ENCODE data around the gene ZFP36L2. TPM values are rescaled to one million over a fixed set of nuclear protein-coding genes. Genes with fewer than 3 reads are reported as not detected.
A peak's percentile ranks its signal among the peaks of the same experiment; 100 is the strongest.

The ZFP36L2 gene, protein sequence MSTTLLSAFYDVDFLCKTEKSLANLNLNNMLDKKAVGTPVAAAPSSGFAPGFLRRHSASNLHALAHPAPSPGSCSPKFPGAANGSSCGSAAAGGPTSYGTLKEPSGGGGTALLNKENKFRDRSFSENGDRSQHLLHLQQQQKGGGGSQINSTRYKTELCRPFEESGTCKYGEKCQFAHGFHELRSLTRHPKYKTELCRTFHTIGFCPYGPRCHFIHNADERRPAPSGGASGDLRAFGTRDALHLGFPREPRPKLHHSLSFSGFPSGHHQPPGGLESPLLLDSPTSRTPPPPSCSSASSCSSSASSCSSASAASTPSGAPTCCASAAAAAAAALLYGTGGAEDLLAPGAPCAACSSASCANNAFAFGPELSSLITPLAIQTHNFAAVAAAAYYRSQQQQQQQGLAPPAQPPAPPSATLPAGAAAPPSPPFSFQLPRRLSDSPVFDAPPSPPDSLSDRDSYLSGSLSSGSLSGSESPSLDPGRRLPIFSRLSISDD
- 100 to 1,000 TPM in 3 of 12 donors, 10 to 100 TPM in 9; 47.8 to 171 (median 61.6) TPM for polyA plus RNA-seq (ENCODE audit: insufficient read length in 12 of 12)
- long read RNA-seq, donor 1, transcript ZFP36L2-201 (2 exons, 3,696 nt) = major isoform, 193 of 204 reads
- long read RNA-seq, donor 1, partial matches to known transcripts = 0 of 204 reads
- long read RNA-seq, donor 1, other reads (novel, unspliced or antisense) = 11 of 204 reads
- long read RNA-seq, donor 2, transcript ZFP36L2-201 (2 exons, 3,696 nt) = major isoform, 37 of 37 reads
- long read RNA-seq, donor 2, partial matches to known transcripts = 0 of 37 reads
- long read RNA-seq, donor 2, other reads (novel, unspliced or antisense) = 0 of 37 reads
- long read RNA-seq, donor 3, transcript ZFP36L2-201 (2 exons, 3,696 nt) = major isoform, 14 of 14 reads
- long read RNA-seq, donor 3, partial matches to known transcripts = 0 of 14 reads
- long read RNA-seq, donor 3, other reads (novel, unspliced or antisense) = 0 of 14 reads
- long read RNA-seq, donor 4, transcript ZFP36L2-201 (2 exons, 3,696 nt) = major isoform, 12 of 12 reads
- long read RNA-seq, donor 4, partial matches to known transcripts = 0 of 12 reads
- long read RNA-seq, donor 4, other reads (novel, unspliced or antisense) = 0 of 12 reads
- long read RNA-seq, donor 5, transcript ZFP36L2-201 (2 exons, 3,696 nt) = major isoform, 41 of 47 reads
- long read RNA-seq, donor 5, partial matches to known transcripts = 0 of 47 reads
- long read RNA-seq, donor 5, other reads (novel, unspliced or antisense) = 6 of 47 reads
- long read RNA-seq, donor 6, transcript ZFP36L2-201 (2 exons, 3,696 nt) = major isoform, 24 of 24 reads
- long read RNA-seq, donor 6, partial matches to known transcripts = 0 of 24 reads
- long read RNA-seq, donor 6, other reads (novel, unspliced or antisense) = 0 of 24 reads
- long read RNA-seq, donor 7, transcript ZFP36L2-201 (2 exons, 3,696 nt) = major isoform, 16 of 16 reads
- long read RNA-seq, donor 7, partial matches to known transcripts = 0 of 16 reads
- long read RNA-seq, donor 7, other reads (novel, unspliced or antisense) = 0 of 16 reads
- long read RNA-seq, donor 8, transcript ZFP36L2-201 (2 exons, 3,696 nt) = major isoform, 49 of 134 reads
- long read RNA-seq, donor 8, partial matches to known transcripts = 85 of 134 reads
- long read RNA-seq, donor 8, other reads (novel, unspliced or antisense) = 0 of 134 reads
- long read RNA-seq, donor 9, transcript ZFP36L2-201 (2 exons, 3,696 nt) = major isoform, 20 of 20 reads
- long read RNA-seq, donor 9, partial matches to known transcripts = 0 of 20 reads
- long read RNA-seq, donor 9, other reads (novel, unspliced or antisense) = 0 of 20 reads
- long read RNA-seq, donor 10, transcript ZFP36L2-201 (2 exons, 3,696 nt) = major isoform, 38 of 38 reads
- long read RNA-seq, donor 10, partial matches to known transcripts = 0 of 38 reads
- long read RNA-seq, donor 10, other reads (novel, unspliced or antisense) = 0 of 38 reads
- long read RNA-seq, donor 11, transcript ZFP36L2-201 (2 exons, 3,696 nt) = major isoform, 26 of 40 reads
- long read RNA-seq, donor 11, partial matches to known transcripts = 14 of 40 reads
- long read RNA-seq, donor 11, other reads (novel, unspliced or antisense) = 0 of 40 reads

DNA sequence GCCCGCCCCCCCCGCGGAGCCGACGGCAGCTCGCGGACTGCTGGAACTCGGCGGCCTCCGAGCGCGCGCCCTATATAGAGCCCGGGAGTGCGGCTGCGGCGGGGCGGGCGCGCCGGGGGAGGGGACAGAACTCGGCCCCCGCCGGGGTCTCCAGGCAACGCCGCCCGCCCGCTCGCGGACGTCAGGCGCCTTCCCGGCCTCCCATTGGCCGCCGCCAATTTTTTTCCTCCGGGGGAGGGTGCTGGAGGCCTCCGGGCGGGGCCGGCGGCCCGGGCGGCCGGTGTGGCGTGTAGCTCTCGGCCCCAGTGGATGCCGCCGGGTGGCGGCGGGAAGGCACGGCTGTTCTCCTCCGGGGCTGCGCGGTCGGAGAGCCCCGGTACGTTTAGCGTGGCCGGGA lies at the start of gene ZFP36L2:
Gene ZFP36L2, minus strand, starts transcription at position 49 of the 397 bp plus-strand sequence. CDS start 291 bp downstream, outside the sequence.
- DNase-seq = peak; percentile 96

DNA sequence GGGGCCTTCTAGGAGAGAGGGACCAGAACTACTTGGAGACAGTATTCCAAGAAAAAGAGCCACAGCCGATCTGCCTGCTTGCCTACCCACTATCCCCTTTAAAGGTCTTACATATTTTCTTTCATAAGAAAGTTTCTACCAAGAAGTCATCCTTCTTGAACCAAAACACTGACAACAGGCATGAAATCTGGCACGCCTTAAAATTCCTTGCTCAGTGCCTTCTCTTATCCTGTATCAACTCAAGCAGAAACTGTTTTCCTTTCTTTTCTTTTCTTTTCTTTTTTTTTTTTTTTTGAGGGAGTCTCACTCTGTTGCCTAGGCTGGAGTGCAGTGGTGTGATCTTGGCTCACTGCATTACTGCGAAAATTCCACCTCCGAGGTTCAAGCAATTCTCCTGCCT lies 48.3 kb upstream of the ZFP36L2 start:
- DNase-seq = no peak

DNA sequence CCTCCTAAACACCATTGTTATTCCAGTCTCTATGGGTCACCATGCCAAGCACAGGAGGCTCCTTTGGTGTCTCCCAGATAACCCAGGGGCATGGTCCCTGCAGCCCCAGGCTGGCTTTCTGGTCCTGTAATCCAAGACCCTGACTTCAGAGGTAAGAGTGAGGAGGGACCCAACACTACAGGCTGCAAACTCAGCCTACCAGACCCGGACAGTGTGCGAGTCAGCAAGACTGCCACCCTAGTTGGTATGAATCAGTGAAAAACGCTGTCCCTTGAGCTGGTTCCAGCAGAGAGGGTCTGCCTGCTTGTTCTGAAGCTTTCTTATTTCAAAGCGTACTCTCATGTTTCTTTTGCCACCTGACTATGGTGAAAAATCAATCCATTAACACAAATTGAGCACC lies 47.6 kb upstream of the ZFP36L2 start:
- no peak for DNase-seq

DNA sequence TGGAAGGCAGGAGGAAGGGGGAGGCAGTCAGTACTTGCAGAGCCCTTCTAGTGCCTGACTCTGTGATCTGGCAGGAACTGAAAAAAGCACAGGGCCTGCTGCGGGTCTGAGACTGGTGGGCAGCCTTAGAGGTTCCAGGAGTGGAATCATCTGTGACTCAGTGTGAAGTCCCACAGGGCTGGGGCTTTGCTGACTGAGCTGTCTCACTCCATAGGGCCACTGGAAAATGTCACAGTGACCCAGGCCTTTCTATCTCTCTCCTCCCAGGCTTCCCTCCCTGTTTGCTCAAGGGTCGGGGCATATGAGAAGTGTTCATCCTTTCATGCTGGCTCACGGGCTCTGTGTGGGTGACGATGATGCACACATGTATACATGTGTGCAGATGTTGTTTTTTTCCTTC lies 47.1 kb upstream of the ZFP36L2 start:
- DNase-seq = no peak

DNA sequence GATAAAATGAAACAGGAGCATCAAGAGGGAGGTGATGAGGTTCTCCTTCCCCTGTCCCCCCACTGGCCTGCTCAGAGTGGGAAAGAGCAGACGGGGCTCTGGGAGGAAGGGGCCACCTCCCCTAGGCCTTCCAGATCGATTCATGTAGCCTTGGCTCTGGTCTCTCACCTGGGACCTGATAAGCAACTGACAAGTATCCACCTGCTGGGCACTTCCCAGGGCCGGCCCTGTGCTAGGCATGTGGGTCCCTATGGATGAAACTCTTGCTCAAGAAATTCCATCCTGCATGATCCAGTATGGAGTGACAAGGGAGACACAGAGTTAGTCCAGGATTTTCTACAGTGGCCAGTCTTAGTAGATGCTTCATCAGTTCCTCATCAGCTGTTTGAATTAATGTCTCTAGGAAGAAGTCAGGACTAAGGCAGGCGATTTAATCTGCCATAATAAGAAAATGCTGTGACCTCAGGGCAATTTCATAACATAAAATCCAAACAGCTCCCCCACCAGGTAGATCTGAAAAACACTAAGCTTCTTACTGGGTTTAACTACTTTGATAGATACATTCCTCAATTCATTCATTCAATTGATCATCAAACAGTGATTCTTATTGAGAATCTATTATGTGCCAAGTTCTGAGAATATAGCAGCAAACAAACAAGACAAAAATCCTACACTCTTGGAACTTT lies 44.7 kb upstream of the ZFP36L2 start:
- DNase-seq = no peak

DNA sequence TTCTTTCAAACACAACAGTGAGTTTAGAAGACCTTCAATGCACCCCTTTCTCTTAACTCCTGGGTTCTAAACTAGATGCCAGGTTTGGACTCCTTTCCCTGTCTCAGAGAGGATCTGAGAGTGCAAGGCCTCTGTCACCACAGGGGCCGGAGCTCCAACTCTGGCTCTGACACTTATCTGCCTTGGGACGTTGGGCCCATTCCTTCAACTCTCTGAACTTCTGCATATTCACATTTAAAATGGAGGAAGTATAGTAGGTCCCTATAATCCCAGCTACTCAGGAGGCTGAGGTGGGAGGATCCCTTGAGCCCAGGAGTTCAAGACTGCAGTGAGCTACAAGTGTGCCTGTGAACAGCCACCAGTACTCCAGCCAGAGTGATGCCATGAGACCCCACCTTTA lies 44.1 kb upstream of the ZFP36L2 start:
- DNase-seq = no peak

DNA sequence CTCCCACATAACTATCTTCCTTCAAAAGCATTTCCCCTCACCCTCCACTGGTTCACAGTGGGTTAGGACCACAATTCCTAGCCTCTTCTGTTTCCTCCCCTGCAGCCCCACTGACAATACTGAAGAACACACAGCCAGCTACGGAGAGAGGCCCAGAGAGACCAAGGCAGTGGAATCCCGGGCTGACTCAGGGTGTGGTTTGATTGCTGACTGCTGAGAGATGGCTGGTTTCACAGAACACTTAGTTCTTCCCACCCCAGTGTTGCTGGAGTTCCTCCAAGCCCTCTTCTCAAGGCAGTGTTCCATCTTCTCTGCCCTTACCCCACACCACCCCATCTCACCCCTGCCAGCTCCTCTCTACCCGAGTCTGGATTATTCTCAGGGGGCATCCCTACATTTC lies 43.3 kb upstream of the ZFP36L2 start:
- no peak for DNase-seq

DNA sequence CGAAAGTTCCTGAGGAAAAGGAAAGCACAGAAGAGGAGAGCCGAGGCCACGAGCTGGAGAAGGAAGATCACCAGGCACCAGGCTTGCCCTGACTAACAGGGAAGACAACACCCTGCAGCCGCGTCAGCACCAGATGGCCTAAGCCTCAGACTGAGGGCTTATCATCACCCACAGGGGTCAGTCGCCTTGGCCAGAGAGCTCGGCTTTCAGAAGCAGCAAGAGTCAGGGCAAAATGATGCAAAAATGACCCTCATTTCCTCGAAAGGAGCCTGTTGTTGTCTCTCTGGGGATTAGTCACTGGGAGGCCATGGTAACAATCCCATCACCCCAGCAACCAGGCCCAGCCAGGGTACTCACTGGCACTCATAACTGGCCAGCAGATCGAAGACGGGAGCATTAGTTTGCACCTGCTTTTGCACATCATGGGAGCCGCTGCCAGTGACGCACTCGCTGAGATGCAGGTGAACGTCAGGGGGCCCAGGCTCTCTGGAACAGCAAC lies 42.7 kb upstream of the ZFP36L2 start:
- DNase-seq = no peak

DNA sequence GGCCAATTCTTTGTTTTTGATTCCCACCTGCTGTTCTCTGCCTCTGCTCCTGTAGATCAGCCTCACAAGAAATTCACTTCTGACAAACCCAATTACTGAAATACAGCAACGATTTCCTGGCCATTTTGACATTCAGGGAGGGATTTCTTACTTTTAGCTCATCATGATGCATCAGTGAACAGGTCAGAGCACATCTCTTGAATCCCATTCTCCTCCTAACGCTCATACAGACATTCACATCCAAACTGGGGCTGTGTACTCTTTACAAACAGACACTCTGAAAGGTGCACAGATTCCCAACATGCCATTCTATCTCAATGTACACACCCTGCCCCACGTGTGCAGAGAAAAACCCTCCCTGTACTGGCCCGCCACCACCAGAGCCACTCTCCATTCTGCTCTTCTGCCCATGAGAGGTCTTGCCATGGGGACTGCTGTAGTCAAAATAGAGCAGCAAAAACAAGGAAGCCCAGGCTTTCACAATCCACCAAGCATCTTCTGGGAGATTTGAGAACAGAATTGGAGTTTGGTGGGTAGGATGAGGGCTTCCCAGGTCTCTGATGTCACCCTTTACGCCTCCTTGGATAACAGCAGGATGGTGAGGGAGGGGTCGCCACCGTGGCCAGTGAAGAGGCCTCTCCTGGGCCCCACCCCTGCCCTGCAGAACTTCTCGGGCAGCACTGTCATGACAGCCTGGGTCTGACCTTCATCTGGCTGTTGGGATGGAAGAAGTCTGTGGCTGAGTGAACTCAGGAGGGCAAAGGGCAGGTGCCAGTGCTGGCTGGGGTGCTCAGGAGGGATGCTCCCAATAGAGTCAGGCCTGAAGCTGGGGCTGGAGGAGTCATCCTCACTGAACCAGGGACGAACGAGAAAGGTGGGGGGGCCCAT lies 41.9 kb upstream of the ZFP36L2 start:
- no peak for DNase-seq

DNA sequence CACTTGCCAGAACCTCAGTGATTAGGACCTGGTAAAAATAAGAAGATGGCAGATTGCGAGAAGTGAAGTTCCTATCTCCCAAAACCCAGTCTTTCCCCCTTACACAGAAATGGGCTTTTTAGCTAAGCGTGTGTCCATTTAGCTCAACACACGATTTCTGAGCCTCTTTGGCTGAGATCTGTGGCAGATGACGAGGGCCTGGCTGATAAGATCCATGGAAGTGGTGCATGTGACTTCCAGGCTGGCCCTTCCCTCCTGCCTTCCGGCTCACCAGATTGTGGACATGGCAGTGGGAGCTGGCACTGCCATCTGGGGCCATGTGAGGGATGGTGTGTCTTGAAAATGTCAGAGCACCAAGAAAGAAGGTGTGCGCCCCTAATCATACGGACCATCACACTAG lies 41.0 kb upstream of the ZFP36L2 start:
- DNase-seq = no peak

DNA sequence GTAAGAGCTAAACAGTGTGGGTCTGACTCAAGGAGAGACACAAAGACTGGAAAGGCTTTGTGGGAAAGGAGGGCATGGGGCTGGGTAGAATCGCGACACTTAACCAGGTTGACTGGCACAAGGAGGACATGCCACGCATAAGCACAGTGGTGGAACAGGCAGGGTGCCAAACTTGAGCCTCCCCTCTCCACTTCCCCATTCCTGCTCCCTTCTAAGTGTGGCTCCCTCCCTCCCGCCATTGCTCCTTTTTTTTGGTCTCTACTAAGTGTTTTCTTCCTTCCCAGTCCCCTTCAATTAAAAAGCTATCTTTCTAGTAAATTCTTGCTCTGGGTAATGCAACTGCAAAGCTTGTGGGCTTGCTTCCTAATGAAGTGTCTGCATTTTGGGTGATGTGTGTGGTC lies 40.3 kb upstream of the ZFP36L2 start:
- DNase-seq = no peak

DNA sequence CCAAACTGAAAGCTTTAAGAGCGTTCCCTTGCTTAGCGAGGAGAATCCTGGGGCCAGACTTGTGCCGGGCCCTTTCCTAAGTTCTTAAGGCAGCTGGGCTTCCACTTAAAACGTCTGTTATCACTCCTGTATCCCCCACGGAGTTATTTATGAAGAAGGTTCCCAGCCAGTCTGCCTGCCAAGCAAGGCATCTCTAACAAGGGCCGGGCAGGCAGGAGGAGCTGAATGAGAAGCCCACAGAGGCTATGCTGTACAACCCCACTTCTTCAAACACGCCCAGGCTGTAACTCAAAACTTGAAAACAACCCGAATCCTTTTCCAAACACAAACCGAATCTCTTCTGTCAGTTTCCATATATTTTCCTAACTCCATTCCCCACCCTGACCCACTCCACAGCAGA lies 39.0 kb upstream of the ZFP36L2 start:
- DNase-seq = peak; percentile 52

DNA sequence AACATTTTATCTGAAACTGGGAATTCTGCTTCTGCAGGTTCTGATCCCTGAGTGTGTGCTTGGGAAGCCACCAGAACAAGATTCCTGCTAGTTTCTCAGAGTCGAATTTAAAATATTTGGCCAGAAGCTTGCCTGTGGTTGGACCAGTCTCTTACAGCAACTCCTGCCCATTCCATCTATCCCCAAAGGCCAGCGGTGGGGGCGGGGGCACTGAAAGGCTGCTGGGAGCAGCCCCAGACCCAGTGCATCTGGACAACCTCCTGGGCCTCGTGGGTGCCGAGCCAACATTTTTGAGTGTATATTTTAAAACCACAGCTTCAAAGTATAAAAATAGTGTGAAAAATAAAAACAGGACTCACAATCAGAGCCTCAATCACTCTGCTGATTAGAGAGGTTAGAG lies 38.6 kb upstream of the ZFP36L2 start:
- no peak for DNase-seq

DNA sequence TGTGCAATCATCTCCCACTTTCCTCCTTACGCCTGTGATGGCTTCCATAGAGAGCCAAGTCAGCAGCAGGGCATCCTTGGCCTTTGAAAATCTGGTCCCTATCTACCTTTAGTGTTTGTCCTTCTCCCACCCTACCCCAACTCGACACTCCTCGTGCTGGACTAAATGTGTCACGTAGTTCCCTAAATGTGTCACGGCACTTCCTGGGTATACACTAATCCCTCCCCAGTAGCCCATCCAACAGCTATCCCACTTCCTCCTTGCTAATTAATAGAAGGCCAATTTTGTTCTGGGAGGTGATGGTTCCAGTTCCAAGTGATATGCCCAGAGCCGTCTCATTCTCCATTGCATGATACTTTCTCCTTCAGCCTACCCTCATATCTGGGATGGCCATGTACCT lies 36.5 kb upstream of the ZFP36L2 start:
- DNase-seq = no peak

DNA sequence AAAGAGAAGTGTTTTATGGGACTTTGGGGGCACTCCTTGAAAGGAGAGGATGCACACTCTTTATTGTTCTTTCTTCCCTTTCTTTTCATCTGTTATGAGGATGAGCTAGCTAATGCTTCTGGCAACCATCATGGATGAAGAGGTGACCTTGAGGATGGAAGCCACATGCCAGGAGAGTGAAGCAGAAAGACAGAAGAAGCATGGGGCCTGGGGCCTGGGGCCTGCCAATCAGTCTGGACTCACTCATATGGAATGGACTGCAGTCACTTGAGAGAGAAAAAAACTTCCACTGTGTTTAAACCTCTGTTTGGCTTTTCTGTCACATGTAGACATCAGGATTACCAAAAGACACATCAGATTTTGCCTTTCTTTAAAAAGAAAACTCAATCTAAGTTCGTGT lies 35.8 kb upstream of the ZFP36L2 start:
- no peak for DNase-seq

DNA sequence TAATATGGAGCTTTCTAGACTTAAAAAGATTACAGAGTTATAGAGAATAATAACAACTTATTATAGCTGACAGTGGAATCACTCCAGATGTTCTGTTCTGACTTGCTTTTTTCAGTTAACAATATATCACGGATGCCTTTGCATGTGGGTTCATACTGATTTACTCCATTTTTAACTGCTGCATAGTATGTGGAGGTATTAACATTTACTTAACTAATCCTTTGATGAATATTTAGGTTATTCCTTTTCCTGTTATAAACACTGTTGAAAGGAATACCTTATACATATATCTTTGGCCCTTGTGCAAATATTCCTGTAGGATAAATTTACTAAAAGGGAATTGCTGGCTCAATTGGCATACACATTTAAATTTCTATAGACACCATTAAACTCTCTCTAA lies 33.1 kb upstream of the ZFP36L2 start:
- DNase-seq = no peak

DNA sequence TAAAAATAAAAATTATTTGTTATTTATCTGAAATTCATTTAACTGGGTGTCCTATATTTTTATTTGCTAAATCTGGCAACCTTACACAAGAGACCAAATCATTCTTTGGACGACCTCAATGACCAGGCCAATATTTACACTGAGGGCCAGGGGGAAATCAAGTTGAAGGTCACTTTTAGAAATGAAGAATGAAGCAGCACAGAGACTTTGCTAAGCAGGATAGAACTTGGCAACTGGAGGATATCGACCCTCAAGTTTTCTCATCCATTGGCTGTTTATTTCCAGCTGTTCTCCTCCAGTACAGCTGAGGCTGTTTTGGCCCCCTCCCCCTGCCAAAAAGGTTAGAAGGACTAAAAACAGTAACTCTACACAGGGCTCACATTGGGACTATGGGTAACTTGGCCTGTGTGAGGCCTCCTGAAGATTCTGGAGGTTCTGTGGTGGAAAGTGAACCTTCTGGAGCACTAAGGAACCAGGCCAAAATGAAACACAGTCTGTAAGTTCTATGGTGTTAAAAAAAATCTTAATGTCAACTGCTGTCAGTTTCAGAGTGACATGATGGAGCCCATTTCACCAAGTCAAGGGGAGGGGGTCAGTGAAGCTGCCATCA lies 32.2 kb upstream of the ZFP36L2 start:
- no peak for DNase-seq
